Cardiac muscle cell (in vitro differentiated cells and primary cell): ENCODE data around the gene FRG2B. TPM values are rescaled to one million over a fixed set of nuclear protein-coding genes. Genes with fewer than 3 reads are reported as not detected.
"Not testable (repeated sequence)": the region's sequence is repeated elsewhere in the genome, so short reads cannot be mapped to it uniquely, and the experiment has no call there.

Source experiments
- DNase-seq, 2 donors: peaks; one replicate each; pipeline versions ENCODE4 v3.0.0 to v3.0.0-alpha.2; 2010 to 2017; ENCODE audit warnings: low read depth in 1 of 2, low spot score in 1 of 2
- H3K27ac ChIP-seq: fragments of 200-600 bp; sonication (generic); 2 replicates; pipeline ENCODE4 v1.5.1; 2016
- H3K27me3 ChIP-seq: fragments of 200-600 bp; sonication (generic); 2 replicates; pipeline ENCODE4 v1.6.0; 2016; ENCODE audit warnings: control low read depth
- H3K36me3 ChIP-seq: fragments of 200-600 bp; sonication (generic); 2 replicates; pipeline ENCODE4 v1.5.1; 2016; ENCODE audit warnings: control low read depth
- H3K4me1 ChIP-seq: fragments of 200-600 bp; sonication (generic); 2 replicates; pipeline ENCODE4 v1.8.1; 2017; ENCODE audit warnings: low read depth, mild to moderate bottlenecking, mixed run types
- H3K4me3 ChIP-seq: fragments of 200-600 bp; sonication (generic); 2 replicates; pipeline ENCODE4 v1.5.1; 2016; ENCODE audit warnings: mild to moderate bottlenecking
- H3K9me3 ChIP-seq: fragments of 200-600 bp; sonication (generic); 2 replicates; pipeline ENCODE4 v1.5.1; 2017; ENCODE audit warnings: low read depth, mild to moderate bottlenecking, control low read depth
- polyA plus RNA-seq: library from polyadenylated mRNA; unstranded; fragments of >200 nt; fragmentation: Nextera tagmentation; extraction: Ambion mirVana; gene quantifications from 2 replicates; pipeline ENCODE4 v1.2.1, GENCODE V29; 2016
- total RNA-seq: library from RNA; depleted of rRNA; stranded (reverse); fragments of >200 nt; gene quantifications from 2 replicates; pipeline ENCODE4 v1.2.3, GENCODE V29; 2016

Gene FRG2B
- not detected in 2 replicates for total RNA-seq
- polyA plus RNA-seq: not detected in 2 replicates

GRCh38 chr10:133626695-133627094 is at the start of gene FRG2B:
Gene FRG2B, minus strand, starts transcription at chr10:133626795. Its CDS starts 53 bp downstream, at chr10:133626742.
- H3K4me1 ChIP-seq: not testable (repeated sequence)

GRCh38 chr10:133667446-133667845 is 40.9 kb upstream of the FRG2B start:
- H3K36me3 ChIP-seq, H3K9me3 ChIP-seq, H3K27me3 ChIP-seq, DNase-seq, H3K4me3 ChIP-seq, H3K27ac ChIP-seq, H3K4me1 ChIP-seq: not testable (repeated sequence)

More at GRCh38 chr10:133626695-133627094, at the start of gene FRG2B:
- H3K4me3 ChIP-seq, H3K27ac ChIP-seq, H3K9me3 ChIP-seq, H3K27me3 ChIP-seq, H3K36me3 ChIP-seq, DNase-seq: not testable (repeated sequence)

GRCh38 chr10:133663544-133664160 is 37.1 kb upstream of the FRG2B start:
- H3K9me3 ChIP-seq, H3K36me3 ChIP-seq, H3K27ac ChIP-seq, DNase-seq, H3K4me3 ChIP-seq, H3K27me3 ChIP-seq, H3K4me1 ChIP-seq: not testable (repeated sequence)

GRCh38 chr10:133661122-133661521 is 34.5 kb upstream of the FRG2B start:
- not testable (repeated sequence) for DNase-seq, H3K9me3 ChIP-seq, H3K27ac ChIP-seq, H3K4me1 ChIP-seq, H3K4me3 ChIP-seq, H3K27me3 ChIP-seq, H3K36me3 ChIP-seq

- not testable (repeated sequence) for H3K36me3 ChIP-seq, DNase-seq, H3K27me3 ChIP-seq, H3K4me3 ChIP-seq, H3K9me3 ChIP-seq, H3K4me1 ChIP-seq, H3K27ac ChIP-seq
These were observed 33.9 kb upstream of the FRG2B start for GRCh38 chr10:133660516-133660915.

- not testable (repeated sequence) for H3K9me3 ChIP-seq, H3K4me3 ChIP-seq, H3K27ac ChIP-seq, H3K27me3 ChIP-seq, H3K4me1 ChIP-seq, DNase-seq, H3K36me3 ChIP-seq
These were observed 30.7 kb upstream of the FRG2B start for GRCh38 chr10:133657276-133657675.

- not testable (repeated sequence) for H3K27ac ChIP-seq, H3K4me1 ChIP-seq, H3K9me3 ChIP-seq, H3K36me3 ChIP-seq, H3K4me3 ChIP-seq, DNase-seq, H3K27me3 ChIP-seq
These were observed 22.4 kb upstream of the FRG2B start for GRCh38 chr10:133648872-133649455.

GRCh38 chr10:133647075-133647748 is 20.6 kb upstream of the FRG2B start:
- DNase-seq, H3K4me1 ChIP-seq, H3K27me3 ChIP-seq, H3K27ac ChIP-seq, H3K9me3 ChIP-seq, H3K4me3 ChIP-seq, H3K36me3 ChIP-seq: not testable (repeated sequence)

- not testable (repeated sequence) for H3K36me3 ChIP-seq, H3K27ac ChIP-seq, H3K9me3 ChIP-seq, DNase-seq, H3K4me1 ChIP-seq, H3K4me3 ChIP-seq, H3K27me3 ChIP-seq
These were observed 11.2 kb upstream of the FRG2B start for GRCh38 chr10:133637846-133638235.

GRCh38 chr10:133637202-133637845 is 10.7 kb upstream of the FRG2B start:
- not testable (repeated sequence) for H3K9me3 ChIP-seq, H3K27me3 ChIP-seq, H3K36me3 ChIP-seq, H3K27ac ChIP-seq, DNase-seq, H3K4me3 ChIP-seq, H3K4me1 ChIP-seq

GRCh38 chr10:133630723-133631249 is 4.2 kb upstream of the FRG2B start:
- H3K27ac ChIP-seq, H3K4me1 ChIP-seq, H3K9me3 ChIP-seq, H3K36me3 ChIP-seq, H3K27me3 ChIP-seq, H3K4me3 ChIP-seq, DNase-seq: not testable (repeated sequence)

- H3K36me3 ChIP-seq, H3K9me3 ChIP-seq, H3K27me3 ChIP-seq, H3K27ac ChIP-seq, DNase-seq, H3K4me3 ChIP-seq, H3K4me1 ChIP-seq: not testable (repeated sequence)
These were observed 4.1 kb downstream of the FRG2B start for GRCh38 chr10:133622544-133622943.
